ES-I3 (cell line): ENCODE data around the gene GPLD1.

Experiments used
- H3K36me3 ChIP-seq: 2 replicates; pipeline ENCODE4 v1.6.1; 2013; ENCODE audit warnings: mild to moderate bottlenecking, low read length, control low read depth, moderate library complexity; ENCODE audit not compliant: insufficient read depth
- H3K4me1 ChIP-seq: 2 replicates; pipeline ENCODE4 v1.6.1; 2013; ENCODE audit warnings: mild to moderate bottlenecking, control low read depth, low read length; ENCODE audit not compliant: insufficient read depth
- H3K9ac ChIP-seq: 2 replicates; pipeline ENCODE4 v1.6.1; 2013; ENCODE audit warnings: low read depth, mild to moderate bottlenecking, low read length, moderate library complexity
- H3K9me3 ChIP-seq: 2 replicates; pipeline ENCODE4 v1.6.1; 2013; ENCODE audit warnings: mild to moderate bottlenecking, low read length, moderate library complexity; ENCODE audit not compliant: control insufficient read depth, insufficient read depth

The GPLD1 gene

GRCh38 chr6:24454452-24454851 lies 34.9 kb downstream of the GPLD1 start:
- Histone ChIP-seq H3K36me3 (no peaks in the 10 kb centered on the region), H3K9me3 (no peaks in the 10 kb centered on the region), H3K9ac (no peak overlapping the region), H3K4me1 (no peaks in the 10 kb centered on the region)

GRCh38 chr6:24453921-24454320 lies 35.5 kb downstream of the GPLD1 start:
- no peaks in the 10 kb centered on the region for H3K4me1 ChIP-seq
- no peak overlapping the region for H3K9ac ChIP-seq
- H3K9me3 ChIP-seq: no peaks in the 10 kb centered on the region
- H3K36me3 ChIP-seq: no peaks in the 10 kb centered on the region

GRCh38 chr6:24451581-24452388 lies 37.6 kb downstream of the GPLD1 start:
- no peak overlapping the region for H3K9ac ChIP-seq
- H3K9me3 ChIP-seq: no peaks in the 10 kb centered on the region
- H3K36me3 ChIP-seq: no peaks in the 10 kb centered on the region
- no peaks in the 10 kb centered on the region for H3K4me1 ChIP-seq

DNA sequence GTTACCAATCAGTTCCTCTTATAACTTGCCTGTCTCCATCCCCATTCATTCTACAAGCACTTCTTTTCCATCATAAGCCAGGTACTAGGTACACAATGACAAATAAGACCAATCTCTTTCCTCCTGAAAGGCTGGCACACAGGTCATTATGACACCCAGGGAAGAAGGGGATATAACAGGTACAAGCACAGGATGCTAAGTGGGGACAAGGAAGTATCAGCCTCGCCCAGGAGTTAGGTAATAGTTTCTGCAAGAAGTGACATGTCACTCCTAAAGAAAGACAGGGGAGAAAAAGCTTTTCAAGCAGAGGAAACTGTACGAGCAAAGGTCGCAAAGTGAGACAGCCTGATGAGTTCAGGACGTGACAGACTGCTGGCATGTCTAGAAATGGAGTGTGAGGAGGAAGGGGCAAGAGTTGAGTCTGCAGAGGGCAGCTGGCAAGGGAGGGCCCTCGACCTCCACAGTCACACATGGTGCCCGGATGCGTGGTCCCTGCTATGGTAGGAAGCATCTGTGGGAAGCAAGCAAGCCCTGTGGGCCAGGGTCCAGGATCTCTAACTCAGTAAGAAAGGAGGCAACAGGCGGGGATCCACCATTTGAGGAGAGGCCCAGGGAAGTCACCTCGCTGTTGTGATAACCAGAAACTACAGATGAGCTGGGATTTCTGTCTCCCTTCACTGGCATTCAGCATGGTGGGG lies 40.4 kb downstream of the GPLD1 start:
- Histone ChIP-seq H3K36me3 (no peaks in the 10 kb centered on the region), H3K9me3 (no peaks in the 10 kb centered on the region), H3K9ac (no peak overlapping the region), H3K4me1 (peaks cover 10% of the 10 kb centered on the region; the same call in 1 of the 2 replicates)

- Histone ChIP-seq H3K9me3 (no peaks in the 10 kb centered on the region), H3K9ac (no peak overlapping the region), H3K36me3 (no peaks in the 10 kb centered on the region), H3K4me1 (peaks cover 10% of the 10 kb centered on the region; the same call in 1 of the 2 replicates)
Observed at GRCh38 chr6:24448396-24448795, 41.0 kb downstream of the GPLD1 start.

DNA sequence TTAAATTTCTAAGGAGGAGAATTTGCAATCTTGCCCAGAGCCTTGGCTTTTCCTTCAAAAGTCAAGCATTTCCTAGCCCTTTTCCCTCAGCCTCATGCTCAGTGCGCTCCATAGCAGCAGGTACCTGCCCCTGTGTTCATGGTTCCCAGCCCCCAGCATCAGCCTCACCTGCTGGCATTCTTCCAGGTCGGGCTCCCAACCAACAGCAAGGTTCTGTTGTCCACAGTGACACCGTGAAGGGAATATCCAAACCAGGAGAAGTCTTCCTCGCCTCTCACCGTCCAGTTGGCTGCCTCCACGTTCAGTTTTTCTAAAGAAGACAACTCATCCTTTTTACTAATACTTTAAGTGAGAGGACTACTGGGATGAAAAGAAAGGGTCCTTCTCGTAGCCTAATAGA lies 42.7 kb downstream of the GPLD1 start:
- Histone ChIP-seq H3K9ac (no peak overlapping the region), H3K4me1 (peaks cover 10% of the 10 kb centered on the region; the same call in 1 of the 2 replicates), H3K9me3 (no peaks in the 10 kb centered on the region), H3K36me3 (no peaks in the 10 kb centered on the region)

DNA sequence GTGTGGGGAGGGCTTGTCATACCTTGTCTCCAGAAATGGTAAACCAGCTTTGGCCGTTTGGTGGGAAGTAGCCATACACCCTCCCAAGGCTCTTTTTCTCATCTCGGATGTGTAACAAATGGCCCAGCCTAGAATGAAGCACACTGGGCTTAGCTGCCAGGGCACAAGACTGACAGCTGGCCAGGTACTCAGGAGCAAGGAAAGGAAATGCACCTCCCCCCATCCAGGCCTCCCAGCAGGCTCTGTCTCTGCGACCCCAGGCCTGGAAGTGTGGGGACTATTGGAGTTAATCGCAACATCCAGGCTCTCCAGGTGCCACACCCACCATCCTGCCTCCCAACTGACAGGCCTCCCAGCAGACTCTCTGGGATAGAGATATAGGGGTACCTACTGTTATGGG lies 43.7 kb downstream of the GPLD1 start:
- Histone ChIP-seq H3K9me3 (no peaks in the 10 kb centered on the region), H3K9ac (no peak overlapping the region), H3K36me3 (no peaks in the 10 kb centered on the region), H3K4me1 (peaks cover 13% of the 10 kb centered on the region; the same call in 1 of the 2 replicates)

- Histone ChIP-seq H3K36me3 (no peaks in the 10 kb centered on the region), H3K4me1 (peaks cover 13% of the 10 kb centered on the region; the same call in 1 of the 2 replicates), H3K9me3 (no peaks in the 10 kb centered on the region), H3K9ac (no peak overlapping the region)
Observed at GRCh38 chr6:24444588-24444987, 44.8 kb downstream of the GPLD1 start.

- H3K36me3 ChIP-seq: no peaks in the 10 kb centered on the region
- H3K9me3 ChIP-seq: no peaks in the 10 kb centered on the region
- H3K4me1 ChIP-seq: peaks cover 13% of the 10 kb centered on the region; the same call in 1 of the 2 replicates
- H3K9ac ChIP-seq: no peak overlapping the region
Observed at GRCh38 chr6:24441599-24441904, 47.8 kb downstream of the GPLD1 start.

DNA sequence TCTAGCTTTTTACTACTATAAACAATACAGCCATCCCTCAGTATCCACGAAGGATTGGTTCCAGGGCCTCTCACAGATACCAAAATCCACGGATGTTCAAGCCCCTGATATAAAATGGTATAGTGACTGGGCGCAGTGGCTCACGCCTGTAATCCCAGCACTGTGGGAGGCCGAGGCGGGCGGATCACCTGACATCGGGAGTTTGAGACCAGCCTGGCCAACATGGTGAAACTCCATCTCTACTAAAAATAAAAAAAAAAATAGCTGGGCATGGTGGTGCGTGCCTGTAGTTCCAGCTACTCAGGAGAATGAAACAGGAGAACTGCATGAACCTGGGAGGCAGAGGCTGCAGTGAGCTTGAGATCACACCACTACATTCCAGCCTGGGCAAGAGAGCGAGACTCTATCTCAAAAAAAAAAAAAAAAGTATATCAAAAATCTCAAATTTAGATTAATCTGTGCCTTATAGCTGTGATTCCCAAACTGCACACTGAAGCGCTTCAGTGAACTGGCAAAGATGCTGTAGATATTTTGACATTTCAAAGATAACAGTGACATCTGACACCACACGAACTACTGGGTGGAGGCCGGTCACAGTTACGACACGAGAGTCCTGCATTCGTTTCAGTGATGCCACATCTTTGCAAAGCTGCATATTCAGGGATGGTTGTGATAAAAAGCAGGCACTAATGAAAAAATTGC lies 48.3 kb downstream of the GPLD1 start:
- no peaks in the 10 kb centered on the region for H3K36me3 ChIP-seq
- H3K9me3 ChIP-seq: no peaks in the 10 kb centered on the region
- H3K4me1 ChIP-seq: peaks cover 11% of the 10 kb centered on the region; the same call in 1 of the 2 replicates
- H3K9ac ChIP-seq: no peak overlapping the region

DNA sequence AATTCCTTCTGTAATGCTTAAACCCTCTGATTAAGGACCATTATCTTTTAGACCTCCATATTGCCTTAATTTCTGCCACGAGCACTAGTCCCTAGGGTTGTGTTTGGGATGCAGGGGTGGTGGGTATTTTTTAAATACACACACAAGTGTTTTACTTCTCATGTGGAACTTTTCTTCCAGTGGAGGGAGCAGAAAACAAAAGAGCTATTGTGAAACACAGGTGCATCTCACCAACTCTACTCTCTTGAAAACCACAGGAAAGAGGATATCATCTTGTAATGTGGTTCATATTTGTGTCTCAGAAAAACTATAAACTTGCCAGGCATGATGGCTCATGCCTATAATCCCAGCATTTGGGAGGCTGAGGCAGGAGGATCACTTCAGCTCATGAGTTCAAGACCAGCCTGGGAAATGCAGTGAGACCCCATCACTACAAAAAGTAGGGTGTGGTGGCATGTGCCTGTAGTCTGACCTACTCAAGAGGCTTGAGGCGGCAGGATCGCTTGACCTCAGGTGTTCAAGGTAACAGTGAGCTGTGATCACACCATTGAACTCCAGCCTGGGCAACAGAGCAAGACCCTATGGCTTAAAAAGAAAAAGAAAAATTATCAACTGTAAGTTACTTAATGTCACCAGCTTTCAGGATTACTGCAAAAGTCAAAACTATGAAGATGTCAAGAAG lies 49.4 kb downstream of the GPLD1 start:
- Histone ChIP-seq H3K36me3 (no peaks in the 10 kb centered on the region), H3K9ac (no peak overlapping the region), H3K9me3 (no peaks in the 10 kb centered on the region), H3K4me1 (peaks cover 3% of the 10 kb centered on the region; the same call in 1 of the 2 replicates)

- Histone ChIP-seq H3K36me3 (no peaks in the 10 kb centered on the region), H3K9ac (no peak overlapping the region), H3K4me1 (peaks cover 3% of the 10 kb centered on the region; the same call in 1 of the 2 replicates), H3K9me3 (no peaks in the 10 kb centered on the region)
Observed at GRCh38 chr6:24436979-24437378, 52.4 kb downstream of the GPLD1 start.

GRCh38 chr6:24432611-24433010 lies 56.8 kb downstream of the GPLD1 start:
- Histone ChIP-seq H3K9me3 (no peaks in the 10 kb centered on the region), H3K4me1 (no peaks in the 10 kb centered on the region), H3K36me3 (no peaks in the 10 kb centered on the region), H3K9ac (no peak overlapping the region)

DNA sequence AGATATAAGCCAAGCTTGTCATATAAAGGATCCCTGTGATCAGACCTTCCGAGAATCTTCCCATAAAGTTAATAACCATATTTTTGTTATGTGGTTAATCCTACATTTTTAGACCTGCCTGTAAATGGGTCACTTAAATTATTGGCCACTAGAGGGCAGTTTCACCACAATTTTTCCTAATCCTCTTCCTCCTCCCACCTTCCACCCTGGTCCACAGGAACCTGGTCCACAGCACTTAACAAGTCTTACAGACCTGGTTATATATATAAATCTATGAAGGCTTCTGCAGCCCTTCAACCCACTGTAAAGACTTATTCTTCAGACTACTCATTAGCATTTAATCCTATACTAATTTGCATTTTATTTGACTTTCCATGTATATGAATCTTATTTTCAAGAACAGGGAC lies 58.3 kb downstream of the GPLD1 start:
- Histone ChIP-seq H3K9ac (no peak overlapping the region), H3K4me1 (no peaks in the 10 kb centered on the region), H3K9me3 (no peaks in the 10 kb centered on the region), H3K36me3 (no peaks in the 10 kb centered on the region)
